GM19467 (cell line): ENCODE measurements around the gene RGS17.
"Not testable (repeated sequence)": the region's sequence is repeated elsewhere in the genome, so short reads cannot be mapped to it uniquely, and the experiment has no call there.

ENCODE experiments used
- ATAC-seq: cut with Tn5 transposase; IDR thresholded peaks from one replicate; pipeline ENCODE4 v1.9.1; 2021; ENCODE audit warnings: mild to moderate bottlenecking, moderate library complexity; ENCODE audit not compliant: unreplicated experiment

RGS17 gene, protein sequence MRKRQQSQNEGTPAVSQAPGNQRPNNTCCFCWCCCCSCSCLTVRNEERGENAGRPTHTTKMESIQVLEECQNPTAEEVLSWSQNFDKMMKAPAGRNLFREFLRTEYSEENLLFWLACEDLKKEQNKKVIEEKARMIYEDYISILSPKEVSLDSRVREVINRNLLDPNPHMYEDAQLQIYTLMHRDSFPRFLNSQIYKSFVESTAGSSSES

DNA sequence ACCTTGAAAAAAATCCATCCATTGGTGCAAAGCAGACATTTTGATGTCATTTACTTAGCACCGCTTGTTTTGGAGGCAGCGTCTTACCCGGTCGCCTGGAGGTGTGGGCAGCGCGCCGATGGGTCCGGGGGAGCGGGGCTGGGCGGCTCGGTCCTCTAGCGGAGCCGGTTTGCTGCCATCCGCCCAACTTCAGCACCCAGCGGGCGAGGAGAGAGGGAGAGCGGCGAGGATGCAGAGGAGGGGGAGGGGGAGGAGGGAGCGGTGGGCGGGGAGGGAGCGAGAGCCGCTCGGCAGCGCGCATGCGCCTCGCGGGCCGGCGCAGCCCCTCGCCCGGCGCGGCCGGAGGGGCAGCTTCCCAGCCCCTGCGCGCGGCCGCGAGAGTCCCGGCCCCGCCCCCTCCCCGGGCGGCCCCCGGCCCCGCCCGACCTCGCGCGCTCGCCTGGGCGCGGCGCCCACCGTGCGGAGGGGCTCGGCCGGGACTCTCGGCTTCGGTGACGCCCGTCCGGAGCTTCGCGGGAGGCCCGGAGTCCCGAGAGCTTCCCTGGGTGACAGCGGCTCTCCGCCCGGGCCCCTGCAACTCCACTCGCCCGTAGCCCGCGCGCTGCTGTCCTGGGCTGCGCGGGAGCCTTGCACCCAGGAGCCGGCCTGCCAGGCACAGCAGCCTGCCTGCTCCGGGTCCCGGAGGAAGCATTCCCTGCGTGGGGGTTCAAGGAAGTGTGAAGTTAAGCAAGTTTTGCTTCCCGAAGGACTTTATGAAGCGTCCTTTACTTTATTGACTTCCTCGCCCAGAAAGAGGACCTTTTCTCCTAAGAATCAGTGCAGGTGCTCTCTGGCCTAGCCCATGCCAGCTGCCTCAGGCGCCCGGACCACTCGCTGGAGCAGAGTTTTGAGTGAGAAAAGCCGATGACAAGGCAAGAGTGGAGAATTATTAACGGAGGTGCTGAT, at the start of gene RGS17:
TSS of gene RGS17 (minus strand) at position 246 of the 945 bp plus-strand sequence. CDS start 87,264 bp downstream, outside the sequence.
- ATAC-seq: peak; percentile 53

DNA sequence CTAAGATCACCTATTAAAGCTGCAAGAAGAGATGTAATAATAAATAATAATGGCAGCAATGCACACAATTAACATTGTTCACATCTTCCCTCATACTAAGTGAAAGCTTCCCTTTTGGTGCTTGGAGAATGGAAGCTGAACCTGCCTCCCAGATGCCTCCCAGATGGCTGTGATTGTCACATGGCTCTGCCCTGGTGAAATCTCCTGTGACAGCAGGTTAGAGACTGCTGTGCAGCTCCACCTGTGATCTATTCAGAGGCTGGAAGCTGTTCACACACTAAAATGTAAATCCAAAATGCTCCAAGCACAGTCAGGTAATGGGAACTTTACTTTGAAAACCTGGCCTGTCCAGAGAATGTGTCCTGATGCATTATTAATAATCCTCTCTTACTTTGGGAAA, 41.7 kb upstream of the RGS17 start:
- no peak for ATAC-seq

DNA sequence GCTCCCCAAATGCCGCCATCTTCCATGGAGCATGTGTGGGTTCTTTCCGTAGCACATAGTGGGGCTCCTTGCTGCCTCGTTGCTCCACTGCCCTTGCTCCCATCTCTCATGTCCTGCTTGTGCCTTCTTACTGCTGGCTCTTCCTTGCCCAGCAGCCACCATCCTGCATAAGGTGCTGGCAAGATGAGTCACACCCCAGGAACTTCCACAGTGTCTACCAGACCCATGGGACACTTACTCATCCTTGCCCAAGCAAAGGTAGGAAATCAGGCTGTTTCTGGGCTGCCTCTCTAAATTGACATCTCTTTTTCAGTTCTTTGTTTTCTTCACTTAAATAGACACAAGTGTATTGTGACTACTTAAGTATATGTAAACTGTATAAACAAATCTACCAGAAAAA, 39.4 kb upstream of the RGS17 start:
- ATAC-seq: no peak

DNA sequence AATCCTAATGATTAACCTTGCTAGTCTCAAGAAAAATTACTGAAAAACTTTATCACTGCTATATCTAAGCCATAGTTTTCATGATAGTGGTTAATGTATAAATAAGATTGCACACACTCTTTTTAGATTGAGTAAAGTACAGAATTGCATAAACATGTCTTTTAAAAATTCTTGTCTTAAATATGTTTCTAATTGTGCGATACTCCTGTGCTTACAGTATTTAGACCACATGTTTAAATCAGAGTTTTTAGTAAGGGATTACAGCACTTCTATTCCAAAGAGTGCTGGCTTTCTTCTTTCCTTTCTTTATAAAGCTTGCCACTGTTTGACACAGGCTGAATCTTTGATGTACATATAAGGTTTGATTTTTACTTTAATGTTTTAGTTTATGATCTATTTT, 36.8 kb upstream of the RGS17 start:
- ATAC-seq: no peak

DNA sequence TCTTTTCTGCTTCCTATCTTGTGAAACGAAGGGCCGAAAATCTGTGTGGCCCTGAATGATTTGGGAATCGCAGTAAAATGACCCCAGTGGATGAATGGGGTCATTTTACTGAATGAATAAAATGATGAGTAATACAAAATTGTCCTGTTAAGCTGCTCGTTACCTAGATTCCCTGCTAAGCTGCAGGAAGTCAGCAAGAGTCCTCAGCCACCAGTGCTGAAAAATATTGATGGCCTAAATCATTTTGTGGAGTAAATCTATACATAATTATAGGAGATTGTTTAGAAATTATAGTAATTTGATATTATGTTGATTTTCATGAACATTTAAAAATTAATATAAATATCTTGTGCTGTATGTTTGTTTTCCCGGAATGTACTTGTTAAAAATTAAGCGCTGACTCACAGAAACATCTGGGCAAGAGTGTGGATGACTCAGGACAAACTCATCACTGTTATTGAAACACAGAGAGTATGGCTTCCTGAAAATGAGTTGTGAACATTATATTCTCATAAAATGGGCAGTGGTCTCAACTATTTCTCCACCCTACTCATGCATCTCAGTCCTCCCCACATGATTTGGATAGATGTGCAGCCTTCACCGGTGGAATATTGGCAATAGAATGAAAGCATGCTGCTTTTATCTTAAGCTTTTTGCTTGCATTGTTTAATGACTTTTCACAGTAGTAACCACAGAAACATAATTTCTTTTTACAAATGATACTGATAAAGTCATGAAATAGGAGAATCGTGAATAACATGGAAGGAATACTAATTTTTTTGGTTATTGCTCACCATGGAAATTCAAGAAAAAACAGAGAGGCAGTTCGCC, 36.2 kb upstream of the RGS17 start:
- no peak for ATAC-seq

DNA sequence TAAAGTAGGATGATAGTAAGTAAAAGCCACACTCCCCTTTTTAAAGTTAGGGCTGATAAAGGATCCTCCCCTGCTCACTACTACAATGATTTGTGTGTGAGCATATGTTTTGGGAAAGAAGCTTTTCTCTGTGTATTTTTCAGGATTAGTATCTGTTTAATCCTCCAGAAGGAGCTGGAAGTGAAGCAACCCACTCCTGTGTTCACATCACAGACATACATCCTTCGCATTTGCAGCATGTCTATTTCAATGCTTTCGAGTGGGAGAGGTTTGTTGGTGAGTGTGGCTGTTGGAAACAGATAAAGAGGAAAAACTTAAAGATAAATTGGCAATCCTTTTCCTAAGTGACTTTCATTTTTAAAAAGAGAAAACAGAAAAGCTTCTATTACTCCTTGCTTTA, 31.6 kb upstream of the RGS17 start:
- ATAC-seq: no peak

DNA sequence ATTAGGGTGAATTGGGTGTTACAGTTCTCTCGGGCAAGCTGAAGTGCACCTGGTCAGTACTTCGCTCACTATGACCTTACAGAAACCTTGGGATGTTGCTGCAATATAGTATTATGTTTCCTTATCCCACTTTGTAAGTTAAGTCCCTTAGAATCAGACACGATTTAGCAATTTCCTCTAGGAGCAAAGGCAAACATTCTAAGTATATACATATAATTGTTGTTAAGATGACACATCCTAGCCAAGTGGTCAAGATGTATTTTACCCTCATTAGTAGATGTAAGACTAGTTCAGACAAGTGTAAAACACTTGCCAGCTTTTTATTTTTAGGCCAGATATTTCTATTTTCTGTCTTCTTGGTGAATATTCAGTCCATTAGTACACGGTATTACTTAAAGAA, 31.1 kb upstream of the RGS17 start:
- no peak for ATAC-seq

DNA sequence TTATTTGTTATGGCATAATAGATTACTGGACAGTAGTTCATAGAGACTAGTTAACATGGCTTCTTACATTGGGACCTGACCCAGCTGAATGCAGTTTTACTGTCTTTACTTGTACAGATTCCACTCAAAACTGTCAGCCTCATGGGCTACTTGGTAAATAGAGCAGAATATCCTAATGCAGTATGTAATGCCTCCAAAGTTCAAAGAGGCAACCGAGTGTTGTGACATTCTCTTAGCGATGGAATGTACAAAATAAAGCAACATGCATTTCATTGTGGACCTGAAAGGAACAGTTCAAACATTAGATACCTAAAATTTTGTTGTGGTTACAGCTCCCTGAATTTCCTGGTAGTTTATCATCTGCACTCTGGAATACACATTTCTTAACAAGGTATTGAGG, 29.1 kb upstream of the RGS17 start:
- ATAC-seq: no peak

DNA sequence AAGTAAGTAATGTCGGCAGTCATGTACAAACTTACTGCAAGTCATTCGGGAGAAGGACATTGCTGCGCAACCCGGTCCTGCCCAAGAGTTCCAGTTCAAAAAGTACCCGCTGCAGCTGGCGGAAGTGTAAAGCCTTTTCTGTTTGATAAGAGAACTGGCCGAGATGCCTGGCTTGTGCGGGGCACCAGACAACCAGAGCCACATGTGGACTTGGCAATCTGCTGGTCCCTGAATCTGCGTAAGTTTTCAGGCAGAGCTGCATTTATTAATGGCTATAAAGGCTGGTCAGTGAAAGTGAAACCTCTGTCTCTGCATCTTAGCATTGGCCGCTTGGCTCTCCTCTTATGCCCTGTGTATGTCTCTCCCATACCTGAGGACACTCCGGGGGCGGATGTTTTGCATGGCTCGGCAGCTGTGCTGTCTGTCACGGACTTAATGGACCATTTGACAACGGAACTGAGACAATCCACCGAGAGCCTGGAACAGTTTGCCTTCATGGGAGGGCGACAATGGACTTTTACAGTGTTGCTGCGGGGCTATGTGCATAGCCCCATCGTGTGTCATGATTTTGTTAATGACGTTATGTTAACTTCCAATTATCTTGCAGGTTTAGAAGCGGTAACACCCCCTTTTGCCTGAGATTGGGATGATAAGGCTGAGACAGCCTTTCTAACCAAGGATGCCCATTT, 19.8 kb upstream of the RGS17 start:
- no peak for ATAC-seq

DNA sequence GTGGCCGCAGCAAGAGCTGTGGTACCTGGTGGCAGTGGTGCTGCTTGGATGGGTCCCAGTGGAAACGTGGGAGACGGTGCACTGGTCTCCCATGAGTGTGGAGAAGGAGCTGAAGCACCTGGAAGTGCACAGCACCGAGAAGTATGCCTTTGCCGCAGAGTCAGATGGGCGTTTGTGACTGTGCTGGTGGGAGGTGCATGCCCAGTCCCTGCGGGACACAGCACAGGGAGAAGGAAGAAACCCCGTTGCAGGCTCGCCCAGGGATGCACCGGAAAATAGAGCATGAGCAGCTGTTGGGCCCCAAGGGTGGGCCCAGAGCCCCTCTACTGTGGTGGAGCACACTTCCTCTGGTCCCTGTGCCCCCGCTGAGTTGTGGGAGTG, 19.3 kb upstream of the RGS17 start:
- ATAC-seq: no peak

DNA sequence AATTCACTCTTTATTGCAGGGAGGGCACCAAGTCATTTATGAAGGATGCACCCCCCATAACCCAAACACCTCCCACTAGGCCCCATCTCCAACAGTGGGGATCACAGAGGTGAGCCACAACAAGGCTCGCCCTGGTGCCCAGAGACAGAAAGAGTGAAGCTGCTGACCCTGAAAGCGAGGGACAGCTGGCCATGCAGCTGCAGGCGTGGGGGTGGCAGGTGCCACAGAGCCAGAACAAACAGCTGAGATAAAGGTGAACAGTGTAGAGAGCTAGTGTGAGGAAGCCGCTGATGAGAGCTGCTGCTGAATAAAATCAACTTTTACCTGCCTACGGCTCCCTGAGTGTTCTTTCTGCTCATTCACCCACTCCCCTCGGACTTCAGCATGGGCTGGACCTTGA, 18.8 kb upstream of the RGS17 start:
- no peak for ATAC-seq

DNA sequence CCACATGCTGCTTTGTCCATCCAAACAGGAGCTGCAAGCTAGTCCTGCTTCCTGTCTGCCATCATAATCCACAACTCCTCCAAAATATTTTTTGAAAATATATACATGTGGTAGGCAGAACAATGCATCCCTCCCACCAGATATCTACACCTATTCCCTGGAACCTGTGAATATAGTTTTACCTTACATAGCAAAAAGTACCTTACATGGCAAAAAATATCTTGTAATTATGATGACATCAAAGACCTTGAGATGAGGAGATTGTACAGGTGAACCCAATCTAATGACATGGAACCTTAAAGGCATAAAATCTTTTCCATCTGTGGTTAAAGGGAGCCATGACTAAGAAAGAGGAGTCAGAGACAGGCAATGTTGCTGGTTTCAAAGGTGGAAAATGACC, 15.3 kb upstream of the RGS17 start:
- no peak for ATAC-seq

DNA sequence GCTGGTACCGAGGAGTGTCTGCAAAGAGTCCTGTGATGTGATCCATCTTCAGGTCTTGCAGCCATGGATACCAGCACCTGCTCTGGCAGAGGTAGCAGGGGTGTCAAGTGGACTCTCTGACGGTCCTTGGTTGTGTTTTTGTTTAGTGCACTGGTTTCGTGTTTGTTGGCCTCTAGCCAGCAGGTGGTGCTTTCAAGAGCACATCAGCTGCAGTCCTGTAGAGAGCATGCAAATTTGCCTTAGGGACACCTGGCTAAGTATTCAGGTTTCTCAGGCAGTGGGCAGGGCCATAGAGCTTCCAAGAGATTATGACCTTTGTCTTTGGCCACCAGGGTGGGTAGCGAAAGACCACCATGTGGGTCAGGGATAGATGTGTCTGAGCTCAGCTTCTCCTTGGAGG, 14.5 kb upstream of the RGS17 start:
- no peak for ATAC-seq

DNA sequence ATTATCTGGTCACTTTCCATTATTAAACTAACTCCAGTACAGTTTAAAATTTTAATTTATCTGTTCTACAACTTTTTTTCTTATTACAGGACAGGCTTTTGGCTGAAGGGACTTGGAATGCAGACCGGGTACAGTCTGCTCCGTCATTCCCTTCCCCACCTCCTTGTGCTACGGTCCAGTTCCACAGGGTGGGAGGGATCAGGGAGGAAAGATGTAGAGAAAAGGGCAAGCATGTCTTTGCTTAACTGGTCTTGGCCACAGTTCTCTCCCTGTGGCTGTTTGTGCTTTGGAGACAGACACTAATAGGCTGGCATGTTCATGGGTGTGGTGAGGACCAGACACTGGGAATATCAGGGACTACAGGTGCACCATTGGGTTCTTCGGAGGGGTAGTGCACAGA, 12.1 kb upstream of the RGS17 start:
- no peak for ATAC-seq

DNA sequence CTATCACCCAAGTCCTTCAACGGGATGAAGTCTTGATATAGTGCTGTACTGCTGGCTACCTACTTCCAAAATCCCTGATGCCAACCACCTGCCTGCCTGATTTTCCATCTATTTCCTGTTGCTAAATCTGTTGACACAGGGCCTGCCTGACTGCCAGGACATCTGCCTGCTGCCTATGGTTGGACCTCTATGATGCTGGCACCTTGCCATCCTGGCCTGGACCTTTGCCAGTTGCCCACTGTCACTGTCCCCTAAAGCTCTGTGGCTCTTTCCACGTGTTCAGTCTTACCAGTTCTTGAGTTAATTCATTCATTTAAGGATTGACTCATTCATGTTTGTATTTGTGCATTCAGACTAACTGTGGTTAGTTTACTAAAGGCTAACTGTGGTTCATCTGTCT, 9.2 kb upstream of the RGS17 start:
- ATAC-seq: no peak

DNA sequence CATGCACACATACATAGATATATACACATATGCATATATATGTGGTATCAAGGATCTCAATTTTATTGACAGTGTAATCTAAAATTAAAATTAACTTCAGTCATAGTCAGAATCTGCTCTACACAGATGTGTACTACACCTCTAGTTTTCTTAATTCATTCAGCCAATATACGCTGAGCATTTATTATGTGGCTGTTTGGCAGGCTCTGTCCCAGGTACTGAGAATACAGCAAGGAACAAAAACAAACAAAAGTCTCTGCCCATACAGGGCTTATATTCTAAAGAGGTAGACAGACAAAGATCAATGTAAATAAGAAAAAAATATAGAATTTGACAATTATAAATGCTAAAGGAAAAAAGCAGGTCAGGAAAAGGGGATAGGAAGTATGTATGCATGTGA, 7.8 kb upstream of the RGS17 start:
- no peak for ATAC-seq

DNA sequence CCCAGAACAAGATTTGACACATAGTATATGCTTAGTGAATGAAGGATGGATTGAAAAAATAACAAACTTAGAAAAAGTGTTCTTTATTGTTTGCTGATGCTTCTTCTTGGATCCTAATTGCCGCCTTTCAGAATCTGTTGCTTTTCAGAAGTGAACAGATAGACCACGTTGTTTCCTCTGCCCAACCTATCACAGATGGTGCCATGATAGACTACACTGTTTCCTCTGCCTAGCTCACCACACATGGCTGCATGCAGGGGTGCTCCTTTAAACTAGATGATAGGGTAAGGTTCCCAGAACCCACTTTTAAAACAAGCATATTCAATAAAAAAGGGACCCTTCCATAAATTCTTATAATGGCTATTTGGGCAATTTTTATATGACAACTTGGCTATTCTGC, 4.6 kb upstream of the RGS17 start:
- no peak for ATAC-seq

DNA sequence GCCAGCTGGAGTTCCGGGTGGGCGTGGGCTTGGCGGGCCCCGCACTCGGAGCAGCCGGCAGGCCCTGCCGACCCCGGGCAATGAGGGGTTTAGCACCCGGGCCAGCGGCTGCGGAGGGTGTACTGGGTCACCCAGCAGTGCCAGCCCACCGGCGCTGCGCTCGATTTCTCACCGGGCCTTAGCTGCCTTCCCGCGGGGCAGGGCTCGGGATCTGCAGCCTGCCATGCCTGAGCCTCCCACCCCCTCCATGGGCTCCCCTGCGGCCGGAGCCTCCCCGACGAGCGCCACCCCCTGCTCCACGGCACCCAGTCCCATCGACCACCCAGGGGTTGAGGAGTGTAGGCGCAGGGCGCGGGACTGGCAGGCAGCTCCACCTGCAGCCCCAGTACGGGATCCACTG, 2.6 kb upstream of the RGS17 start:
- ATAC-seq: not testable (repeated sequence)

DNA sequence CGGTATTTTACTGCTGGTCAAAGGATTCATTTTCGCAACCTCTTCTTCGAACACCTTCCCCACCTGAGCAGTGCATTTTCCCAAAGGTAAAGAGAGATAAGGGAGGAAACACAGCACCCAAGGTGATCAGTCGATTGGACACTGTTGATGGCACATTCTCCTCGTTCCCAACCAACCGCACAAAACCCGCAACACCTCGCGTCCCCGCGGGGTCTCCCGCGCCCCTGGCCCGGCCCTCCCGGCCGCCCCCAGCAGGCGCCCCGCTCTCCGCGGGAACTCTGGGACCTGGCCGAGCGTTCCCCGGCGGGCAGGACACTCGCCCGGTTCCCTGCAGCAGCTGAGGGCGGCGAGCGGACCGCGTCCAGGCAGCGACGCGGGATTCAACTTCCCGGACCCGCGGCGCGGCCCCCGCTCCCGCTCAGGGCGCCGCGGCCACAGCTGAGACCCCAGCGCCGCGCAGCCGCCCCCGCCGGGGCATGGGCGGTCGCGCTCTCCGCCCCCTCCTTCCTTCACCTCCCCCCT, 506 bp downstream of the RGS17 start:
- ATAC-seq: peak; percentile 10

DNA sequence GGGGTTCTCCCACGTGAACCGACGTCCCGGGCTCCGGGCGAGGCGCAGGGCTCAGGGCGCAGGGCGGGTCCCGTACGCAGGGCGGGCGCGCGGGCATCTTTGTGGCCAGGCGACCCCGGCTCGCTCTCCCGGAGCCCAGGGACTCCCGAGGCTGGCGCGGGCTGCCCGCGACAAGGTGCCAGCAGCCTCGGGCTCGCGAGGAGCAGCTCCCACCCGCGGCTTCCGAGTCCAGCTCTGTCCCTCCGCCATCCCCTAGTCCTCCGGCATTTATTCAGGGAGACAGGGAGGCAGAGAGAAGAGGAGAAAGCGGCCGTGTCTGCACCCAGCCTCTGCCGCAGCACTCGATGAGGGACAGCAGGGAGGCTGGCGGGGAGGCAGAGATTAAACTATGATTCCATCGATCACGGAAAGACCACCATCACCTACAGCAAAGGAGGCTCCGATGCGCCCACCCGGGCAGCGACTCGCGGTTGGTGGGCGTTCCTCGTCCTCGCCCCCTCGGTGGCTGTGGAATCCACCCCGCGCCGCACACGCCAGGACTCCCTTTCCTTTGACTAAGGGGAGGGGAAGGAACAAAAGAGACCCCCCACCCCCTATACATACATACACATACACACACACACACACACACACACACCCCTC, 1.1 kb downstream of the RGS17 start:
- ATAC-seq: peak; percentile 31
